ENCODE data around the gene C10orf67. TPM values are rescaled to one million over a fixed set of nuclear protein-coding genes. Genes with fewer than 3 reads are reported as not detected.

The C10orf67 gene
- total RNA-seq, 4 donors from 2014 or later = not detected

DNA sequence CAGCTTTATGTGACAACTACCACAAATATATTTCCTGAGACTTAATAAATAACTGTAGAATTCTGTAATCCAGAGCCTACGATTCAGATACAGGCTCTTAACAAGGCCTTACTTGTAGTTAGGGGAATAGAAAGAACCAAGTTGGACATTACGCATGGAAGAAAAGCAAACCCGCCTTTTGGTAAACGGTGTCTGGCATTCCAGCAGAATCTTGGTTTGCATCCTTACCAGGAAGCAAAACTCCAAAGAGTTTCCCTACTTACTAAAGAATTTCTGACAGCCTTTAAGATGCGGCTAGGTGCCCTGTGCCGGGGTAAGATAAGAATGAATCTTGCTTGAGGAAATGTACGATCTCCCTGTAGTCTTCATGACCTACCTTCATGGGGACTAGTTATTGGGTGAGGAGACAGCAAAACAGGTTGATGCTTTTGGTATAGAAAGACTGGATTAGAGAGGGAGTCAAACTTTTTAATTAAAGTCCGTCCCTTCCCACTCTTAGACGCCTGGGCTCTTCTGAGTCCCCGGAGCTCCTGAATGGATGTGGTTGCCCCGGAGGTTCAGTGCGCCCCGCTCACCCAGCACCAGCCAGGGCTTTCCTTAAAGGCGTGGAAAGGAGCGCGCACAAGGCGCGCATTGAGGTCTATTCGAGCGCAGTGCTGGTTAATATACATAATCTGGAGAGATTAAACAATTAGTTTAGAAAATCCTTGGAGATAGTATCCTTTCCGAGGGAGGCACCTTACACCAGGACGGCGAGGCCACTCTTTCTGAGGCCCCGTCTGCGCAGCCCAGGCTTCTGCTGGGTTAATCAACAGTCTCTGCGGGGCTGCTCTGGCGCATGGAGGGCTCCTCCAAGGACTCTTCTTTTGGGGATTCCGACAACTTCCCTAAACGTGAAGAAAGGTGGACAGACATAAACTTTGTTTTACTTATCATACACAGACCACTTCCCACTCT lies 140.9 kb downstream of the C10orf67 start:
- intact Hi-C loops (cut with DNase I) = no loop called here
- peaks cover 0 to 67% (median 8%) of the 10 kb centered on the region in 4 donors for H3K27me3 ChIP-seq

GRCh38 chr10:23202779-23203178 lies 141.8 kb downstream of the C10orf67 start:
- no peak overlapping the region for H3K4me3 ChIP-seq
- DNase-seq (ENCODE audit: extremely low spot score) = no peak
- no peak for TF ChIP-seq POLR2AphosphoS5 (IDR thresholded peaks at IDR 0.05)
- no peak for TF ChIP-seq POLR2A (IDR thresholded peaks at IDR 0.05; ENCODE audit: low read depth)
- TF ChIP-seq EP300 (IDR thresholded peaks at IDR 0.05) = no peak
- TF ChIP-seq, protein P1, sequence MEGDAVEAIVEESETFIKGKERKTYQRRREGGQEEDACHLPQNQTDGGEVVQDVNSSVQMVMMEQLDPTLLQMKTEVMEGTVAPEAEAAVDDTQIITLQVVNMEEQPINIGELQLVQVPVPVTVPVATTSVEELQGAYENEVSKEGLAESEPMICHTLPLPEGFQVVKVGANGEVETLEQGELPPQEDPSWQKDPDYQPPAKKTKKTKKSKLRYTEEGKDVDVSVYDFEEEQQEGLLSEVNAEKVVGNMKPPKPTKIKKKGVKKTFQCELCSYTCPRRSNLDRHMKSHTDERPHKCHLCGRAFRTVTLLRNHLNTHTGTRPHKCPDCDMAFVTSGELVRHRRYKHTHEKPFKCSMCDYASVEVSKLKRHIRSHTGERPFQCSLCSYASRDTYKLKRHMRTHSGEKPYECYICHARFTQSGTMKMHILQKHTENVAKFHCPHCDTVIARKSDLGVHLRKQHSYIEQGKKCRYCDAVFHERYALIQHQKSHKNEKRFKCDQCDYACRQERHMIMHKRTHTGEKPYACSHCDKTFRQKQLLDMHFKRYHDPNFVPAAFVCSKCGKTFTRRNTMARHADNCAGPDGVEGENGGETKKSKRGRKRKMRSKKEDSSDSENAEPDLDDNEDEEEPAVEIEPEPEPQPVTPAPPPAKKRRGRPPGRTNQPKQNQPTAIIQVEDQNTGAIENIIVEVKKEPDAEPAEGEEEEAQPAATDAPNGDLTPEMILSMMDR (IDR thresholded peaks at IDR 0.05) = no peak
- no peaks in the 10 kb centered on the region for H3K9me3 ChIP-seq
- H3K4me1 ChIP-seq = peaks cover 0 to 8% (median 3%) of the 10 kb centered on the region in 4 donors
- no peaks in the 10 kb centered on the region for H3K36me3 ChIP-seq
- no peak overlapping the region for H3K27ac ChIP-seq (replicated peaks in 1 of 4)
- peaks cover 0 to 74% (median 14%) of the 10 kb centered on the region in 4 donors for H3K27me3 ChIP-seq
- WGBS = 2% methylated on average over 3 of the region's 3 CpGs
- intact Hi-C loops (cut with DNase I) = no loop called here

More for the DNA sequence above, 140.9 kb downstream of the C10orf67 start:
- Histone ChIP-seq H3K9me3 (no peaks in the 10 kb centered on the region), H3K4me1 (peaks cover 0 to 8% (median 3%) of the 10 kb centered on the region in 4 donors), H3K4me3 (no peak overlapping the region), H3K27ac (replicated peaks in 1 of 4) (no peak overlapping the region), H3K36me3 (no peaks in the 10 kb centered on the region)
- TF ChIP-seq POLR2A (IDR thresholded peaks at IDR 0.05; ENCODE audit: low read depth) (no peak), POLR2AphosphoS5 (IDR thresholded peaks at IDR 0.05) (no peak), EP300 (IDR thresholded peaks at IDR 0.05) (no peak)
- TF ChIP-seq, protein P1 (IDR thresholded peaks at IDR 0.05) = no peak
- peak; percentile 74 for DNase-seq (ENCODE audit: extremely low spot score)
- WGBS = 21% methylated on average over 29 of the region's 29 CpGs

DNA sequence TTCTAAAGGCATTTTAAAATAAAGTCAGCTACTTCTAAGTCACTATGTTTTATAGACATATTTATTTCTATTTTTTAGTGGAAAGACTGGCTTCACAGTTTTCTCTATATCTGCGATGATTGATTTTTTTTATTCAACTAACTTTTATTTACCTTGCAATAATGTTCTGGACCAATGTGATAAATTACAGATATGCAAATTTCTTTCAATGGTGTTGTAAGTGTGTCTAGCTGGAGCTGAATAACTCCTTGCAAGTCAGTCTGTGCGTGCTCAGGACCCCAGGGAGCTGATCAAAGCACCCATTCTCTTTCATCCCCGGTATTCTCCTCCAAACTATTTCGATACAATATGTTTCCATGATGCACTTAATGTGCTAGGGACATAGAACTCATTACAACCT lies 142.8 kb downstream of the C10orf67 start:
- Histone ChIP-seq H3K36me3 (no peaks in the 10 kb centered on the region), H3K4me3 (no peak overlapping the region), H3K27ac (replicated peaks in 1 of 4) (no peak overlapping the region), H3K27me3 (peaks cover 0 to 84% (median 14%) of the 10 kb centered on the region in 4 donors), H3K9me3 (no peaks in the 10 kb centered on the region), H3K4me1 (peaks cover 0 to 8% (median 3%) of the 10 kb centered on the region in 4 donors)
- DNase-seq (ENCODE audit: extremely low spot score) = no peak
- TF ChIP-seq POLR2A (IDR thresholded peaks at IDR 0.05; ENCODE audit: low read depth) (no peak), EP300 (IDR thresholded peaks at IDR 0.05) (no peak), POLR2AphosphoS5 (IDR thresholded peaks at IDR 0.05) (no peak)
- TF ChIP-seq, protein P1 (IDR thresholded peaks at IDR 0.05) = no peak
- 10% methylated on average over 4 of the region's 4 CpGs for WGBS
- intact Hi-C loops (cut with DNase I) = no loop called here

DNA sequence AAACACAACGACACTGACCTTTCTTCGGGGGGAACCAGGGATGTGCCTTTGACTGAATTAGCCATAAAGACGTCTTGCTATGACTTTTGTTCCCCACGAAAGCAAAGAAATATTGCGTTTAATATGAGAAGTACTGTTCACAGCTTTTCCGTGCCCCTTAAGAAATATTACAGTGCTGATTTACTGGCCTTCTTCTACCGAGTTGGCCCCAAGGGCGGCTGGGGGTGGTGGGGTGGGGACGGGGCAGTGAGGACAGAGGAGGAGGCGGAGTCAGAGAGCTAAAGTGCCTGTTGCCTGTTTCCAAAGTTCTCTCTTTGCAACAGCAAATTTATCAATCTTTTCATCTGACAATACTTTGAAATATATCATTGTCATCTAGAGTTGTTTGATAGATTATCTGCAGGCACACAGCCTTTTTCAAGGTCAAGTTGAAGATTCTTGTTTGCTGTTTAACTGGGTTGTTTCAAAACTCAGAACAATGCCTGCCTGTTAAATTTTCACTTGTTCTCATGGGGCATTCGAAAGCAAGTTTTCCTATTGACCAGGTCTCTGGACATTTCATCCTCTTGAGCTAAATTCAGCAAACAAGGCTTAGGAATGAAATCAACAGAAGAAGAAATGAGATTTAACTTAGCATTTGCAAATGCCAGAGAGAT lies 143.5 kb downstream of the C10orf67 start:
- WGBS = 5% methylated on average over 11 of the region's 11 CpGs
- H3K4me1 ChIP-seq = peaks cover 0 to 8% (median 3%) of the 10 kb centered on the region in 4 donors
- intact Hi-C loops (cut with DNase I) = no loop called here
- no peak overlapping the region for H3K27ac ChIP-seq (replicated peaks in 1 of 4)
- peaks cover 0 to 91% (median 14%) of the 10 kb centered on the region in 4 donors for H3K27me3 ChIP-seq
- H3K9me3 ChIP-seq = no peaks in the 10 kb centered on the region
- peak; percentile 60 for DNase-seq (ENCODE audit: extremely low spot score)
- H3K4me3 ChIP-seq = no peak overlapping the region
- TF ChIP-seq, protein P1 (IDR thresholded peaks at IDR 0.05) = no peak
- TF ChIP-seq EP300 (IDR thresholded peaks at IDR 0.05) (no peak), POLR2AphosphoS5 (IDR thresholded peaks at IDR 0.05) (no peak), POLR2A (IDR thresholded peaks at IDR 0.05; ENCODE audit: low read depth) (no peak)
- no peaks in the 10 kb centered on the region for H3K36me3 ChIP-seq
